Renal pelvis (tissue), 4 donors: Measurements from ENCODE around the gene GNB5. TPM values are rescaled to one million over a fixed set of nuclear protein-coding genes. Genes with fewer than 3 reads are reported as not detected.
"Not testable (repeated sequence)": the region's sequence is repeated elsewhere in the genome, so short reads cannot be mapped to it uniquely, and the experiment has no call there.

Source experiments
- DNase-seq: peaks from one replicate; pipeline ENCODE4 v3.0.0-alpha.2; 2013
- polyA plus RNA-seq, 3 donors: library from polyadenylated mRNA; unstranded; fragments of 120-200 nt; gene quantifications; one replicate each; pipeline ENCODE4 v1.2.1, GENCODE V29; 2013; ENCODE audit not compliant: insufficient read length in 3 of 3

GNB5 gene
- polyA plus RNA-seq, 3 donors: 15.6 to 21.9 (median 17.0) TPM

- no peak for DNase-seq
Observed at GRCh38 chr15:52095597-52096262, 95.5 kb downstream of the GNB5 start.

GRCh38 chr15:52094811-52095584 lies 96.2 kb downstream of the GNB5 start:
- no peak for DNase-seq

- peak; percentile 27 for DNase-seq
Observed at GRCh38 chr15:52093539-52094510, 97.4 kb downstream of the GNB5 start.

GRCh38 chr15:52093167-52093538 lies 98.0 kb downstream of the GNB5 start:
- DNase-seq: no peak

GRCh38 chr15:52090193-52090592 lies 101.0 kb downstream of the GNB5 start:
- DNase-seq: no peak

- DNase-seq: no peak
Observed at GRCh38 chr15:52086011-52086786, 105.0 kb downstream of the GNB5 start.

- no peak for DNase-seq
Observed at GRCh38 chr15:52085299-52085698, 105.9 kb downstream of the GNB5 start.

- no peak for DNase-seq
Observed at GRCh38 chr15:52083603-52084002, 107.6 kb downstream of the GNB5 start.

- not testable (repeated sequence) for DNase-seq
Observed at GRCh38 chr15:52083037-52083359, 108.2 kb downstream of the GNB5 start.

GRCh38 chr15:52082197-52083036 lies 108.8 kb downstream of the GNB5 start:
- no peak for DNase-seq

- DNase-seq: no peak
Observed at GRCh38 chr15:52080706-52081392, 110.3 kb downstream of the GNB5 start.

GRCh38 chr15:52080031-52080430 lies 111.2 kb downstream of the GNB5 start:
- DNase-seq: no peak

- peak; percentile 52 for DNase-seq
Observed at GRCh38 chr15:52078876-52079700, 112.1 kb downstream of the GNB5 start.

- no peak for DNase-seq
Observed at GRCh38 chr15:52078197-52078875, 112.9 kb downstream of the GNB5 start.

GRCh38 chr15:52076889-52077781 lies 114.1 kb downstream of the GNB5 start:
- DNase-seq: no peak

- DNase-seq: no peak
Observed at GRCh38 chr15:52071570-52071969, 119.6 kb downstream of the GNB5 start.

- no peak for DNase-seq
Observed at GRCh38 chr15:52069559-52069958, 121.6 kb downstream of the GNB5 start.
